ENCODE measurements around the gene SIGLEC15.

SIGLEC15 gene

DNA sequence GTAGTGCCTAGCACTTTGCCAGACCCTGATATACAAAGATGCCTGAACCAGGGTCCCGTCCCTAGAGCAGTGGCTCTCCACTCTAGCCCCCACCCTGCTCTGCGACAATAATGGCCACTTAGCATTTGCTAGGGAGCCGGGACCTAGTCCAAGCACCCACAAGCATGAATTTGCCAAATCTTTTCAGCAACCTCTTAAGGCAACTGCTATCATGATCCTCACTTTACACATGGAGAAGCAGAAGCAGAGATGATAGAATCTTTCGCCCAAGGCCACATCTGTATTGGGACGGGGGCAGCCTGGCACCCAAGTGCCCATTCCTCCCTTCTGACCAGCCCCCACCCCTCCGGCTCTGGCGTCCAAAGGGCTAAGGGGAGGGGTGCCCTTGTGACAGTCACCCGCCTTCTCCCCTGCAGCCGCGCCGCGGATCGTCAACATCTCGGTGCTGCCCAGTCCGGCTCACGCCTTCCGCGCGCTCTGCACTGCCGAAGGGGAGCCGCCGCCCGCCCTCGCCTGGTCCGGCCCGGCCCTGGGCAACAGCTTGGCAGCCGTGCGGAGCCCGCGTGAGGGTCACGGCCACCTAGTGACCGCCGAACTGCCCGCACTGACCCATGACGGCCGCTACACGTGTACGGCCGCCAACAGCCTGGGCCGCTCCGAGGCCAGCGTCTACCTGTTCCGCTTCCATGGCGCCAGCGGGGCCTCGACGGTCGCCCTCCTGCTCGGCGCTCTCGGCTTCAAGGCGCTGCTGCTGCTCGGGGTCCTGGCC is 13.0 kb downstream of the SIGLEC15 start:
- TF ChIP-seq, protein P1, sequence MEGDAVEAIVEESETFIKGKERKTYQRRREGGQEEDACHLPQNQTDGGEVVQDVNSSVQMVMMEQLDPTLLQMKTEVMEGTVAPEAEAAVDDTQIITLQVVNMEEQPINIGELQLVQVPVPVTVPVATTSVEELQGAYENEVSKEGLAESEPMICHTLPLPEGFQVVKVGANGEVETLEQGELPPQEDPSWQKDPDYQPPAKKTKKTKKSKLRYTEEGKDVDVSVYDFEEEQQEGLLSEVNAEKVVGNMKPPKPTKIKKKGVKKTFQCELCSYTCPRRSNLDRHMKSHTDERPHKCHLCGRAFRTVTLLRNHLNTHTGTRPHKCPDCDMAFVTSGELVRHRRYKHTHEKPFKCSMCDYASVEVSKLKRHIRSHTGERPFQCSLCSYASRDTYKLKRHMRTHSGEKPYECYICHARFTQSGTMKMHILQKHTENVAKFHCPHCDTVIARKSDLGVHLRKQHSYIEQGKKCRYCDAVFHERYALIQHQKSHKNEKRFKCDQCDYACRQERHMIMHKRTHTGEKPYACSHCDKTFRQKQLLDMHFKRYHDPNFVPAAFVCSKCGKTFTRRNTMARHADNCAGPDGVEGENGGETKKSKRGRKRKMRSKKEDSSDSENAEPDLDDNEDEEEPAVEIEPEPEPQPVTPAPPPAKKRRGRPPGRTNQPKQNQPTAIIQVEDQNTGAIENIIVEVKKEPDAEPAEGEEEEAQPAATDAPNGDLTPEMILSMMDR (conservative IDR thresholded peaks at IDR 0.05; ENCODE audit: low read depth, low read length): no peak
- peak overlapping the region; percentile 18 for H3K4me3 ChIP-seq (ENCODE audit: low read depth, low read length)
- DNase-seq (ENCODE audit: low read depth): no peak

GRCh38 chr18:45839414-45840395 is 14.2 kb downstream of the SIGLEC15 start:
- peak; percentile 92 for DNase-seq (ENCODE audit: low read depth)
- TF ChIP-seq, protein P1 (conservative IDR thresholded peaks at IDR 0.05; ENCODE audit: low read depth, low read length): peak; percentile 96
- no peak overlapping the region for H3K4me3 ChIP-seq (ENCODE audit: low read depth, low read length)

- no peak overlapping the region for H3K4me3 ChIP-seq (ENCODE audit: low read depth, low read length)
- TF ChIP-seq, protein P1 (conservative IDR thresholded peaks at IDR 0.05; ENCODE audit: low read depth, low read length): no peak
Observed at GRCh38 chr18:45841060-45841764, 15.7 kb downstream of the SIGLEC15 start.

GRCh38 chr18:45841765-45842442 is 16.4 kb downstream of the SIGLEC15 start:
- H3K4me3 ChIP-seq (ENCODE audit: low read depth, low read length): no peak overlapping the region
- TF ChIP-seq, protein P1 (conservative IDR thresholded peaks at IDR 0.05; ENCODE audit: low read depth, low read length): no peak
- DNase-seq (ENCODE audit: low read depth): no peak

More at GRCh38 chr18:45841060-45841764, 15.7 kb downstream of the SIGLEC15 start:
- DNase-seq (ENCODE audit: low read depth): no peak

DNA sequence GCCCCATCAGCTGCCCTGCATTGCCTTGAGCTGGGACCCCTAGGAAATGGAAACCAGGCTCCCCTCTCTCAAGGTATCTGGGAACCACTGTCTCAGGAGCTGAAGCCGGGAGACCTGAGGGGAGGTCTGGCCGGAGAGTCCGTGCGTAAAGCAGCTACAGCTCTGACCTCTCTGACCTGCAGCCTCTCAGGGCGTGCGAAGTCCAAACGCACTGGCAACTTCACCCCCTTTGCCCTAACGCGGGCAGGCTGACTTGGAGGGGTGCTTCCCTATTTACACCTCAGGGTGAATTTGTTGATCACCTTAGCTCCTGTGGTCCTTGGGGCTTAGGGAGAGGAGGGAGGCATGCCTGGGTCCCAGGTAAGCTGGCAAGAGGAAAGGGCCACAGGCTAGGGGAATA is 17.5 kb downstream of the SIGLEC15 start:
- TF ChIP-seq, protein P1 (conservative IDR thresholded peaks at IDR 0.05; ENCODE audit: low read depth, low read length): no peak
- no peak overlapping the region for H3K4me3 ChIP-seq (ENCODE audit: low read depth, low read length)
- no peak for DNase-seq (ENCODE audit: low read depth)

- H3K4me3 ChIP-seq (ENCODE audit: low read depth, low read length): no peak overlapping the region
- no peak for DNase-seq (ENCODE audit: low read depth)
- TF ChIP-seq, protein P1 (conservative IDR thresholded peaks at IDR 0.05; ENCODE audit: low read depth, low read length): no peak
Observed at GRCh38 chr18:45844938-45845337, 19.5 kb downstream of the SIGLEC15 start.

Measured in choroid plexus epithelial cell (primary cell).